Activated CD8-positive, alpha-beta memory T cell treated with anti-CD3 and anti-CD28 coated beads, Interleukin-2, amount 10 ng/mL, durations not matched to agents 7 days and 5 days (primary cell): ENCODE data around the gene HNRNPD. TPM values are rescaled to one million over a fixed set of nuclear protein-coding genes. Genes with fewer than 3 reads are reported as not detected.
"Not testable (repeated sequence)": the region's sequence is repeated elsewhere in the genome, so short reads cannot be mapped to it uniquely, and the experiment has no call there.

Experiments used
- ATAC-seq: fragments of 150-1000 bp; cut with Tn5 transposase; one replicate; pipeline ENCODE4 v1.10.0; 2021; ENCODE audit warnings: moderate library complexity
- CTCF ChIA-PET: fragments of 350-600 bp; sonication (Branson Sonifier 250); formaldehyde crosslinking; loops from one replicate; lab custom pipeline; 2021; ENCODE audit warnings: antibody characterized with exemption; lab: Charles Lee
- DNase-seq: peaks from one replicate; pipeline ENCODE4 v3.0.0-alpha.2; 2020
- H3K27ac Mint-ChIP-seq: one replicate; pipeline ENCODE4 v1.8.0; 2021; ENCODE audit warnings: mild to moderate bottlenecking, mixed read lengths
- H3K27me3 Mint-ChIP-seq: one replicate; pipeline ENCODE4 v1.8.0; 2021; ENCODE audit warnings: mixed read lengths
- H3K36me3 Mint-ChIP-seq: one replicate; pipeline ENCODE4 v1.8.0; 2021; ENCODE audit warnings: mild to moderate bottlenecking, mixed read lengths
- H3K4me1 Mint-ChIP-seq: one replicate; pipeline ENCODE4 v1.8.0; 2021; ENCODE audit warnings: mixed read lengths
- H3K4me3 Mint-ChIP-seq: one replicate; pipeline ENCODE4 v1.8.0; 2021; ENCODE audit warnings: mild to moderate bottlenecking, moderate library complexity, mixed read lengths
- H3K9me3 Mint-ChIP-seq: one replicate; pipeline ENCODE4 v1.8.0; 2022; ENCODE audit warnings: low read depth, mixed read lengths
- total RNA-seq, 2 experiments: library from RNA; stranded (reverse); gene quantifications; one replicate each; pipeline ENCODE4 v1.2.3, GENCODE V29; 2021

The HNRNPD gene
- total RNA-seq, 2 experiments from 2014 or later = 385 to 421 TPM

- Mint-ChIP-seq H3K4me1 (no peaks in the 10 kb centered on the region), H3K27me3 (peaks cover 11% of the 10 kb centered on the region), H3K4me3 (no peak overlapping the region), H3K36me3 (peaks cover 4% of the 10 kb centered on the region), H3K27ac (no peak overlapping the region), H3K9me3 (peaks cover 2% of the 10 kb centered on the region)
- CTCF ChIA-PET = interaction anchor here (1.5 kb wide), 1 partner anchor 35 kb away, joined by 4 read pairs; no protein-coding TSS in a partner anchor
- ATAC-seq (no peak), DNase-seq (no peak)
These were observed 53.4 kb downstream of the HNRNPD start for GRCh38 chr4:82320351-82320750.

- not testable (repeated sequence) for DNase-seq, ATAC-seq, H3K36me3 Mint-ChIP-seq, H3K27ac Mint-ChIP-seq, H3K4me1 Mint-ChIP-seq, H3K4me3 Mint-ChIP-seq, H3K9me3 Mint-ChIP-seq
- peaks cover 24% of the 10 kb centered on the region for H3K27me3 Mint-ChIP-seq
- CTCF ChIA-PET = interaction anchor here (1.3 kb wide), 1 partner anchor 35 kb away, joined by 3 read pairs; no protein-coding TSS in a partner anchor
These were observed 70.7 kb downstream of the HNRNPD start for GRCh38 chr4:82303063-82303462.

Other genes with a start within 250 kb of the HNRNPD start
- 100 to 1,000 TPM; 317 to 343 TPM for gene HNRNPDL, start 56.5 kb upstream of the HNRNPD start, total RNA-seq
- gene ENOPH1, start 56.6 kb upstream of the HNRNPD start, total RNA-seq = 10 to 100 TPM; 40.6 to 46.6 TPM
- gene TMEM150C, start 188.0 kb upstream of the HNRNPD start, total RNA-seq = not detected